B cell (primary cell): ENCODE measurements around the gene CAMKV.

ENCODE experiments used
- CTCF ChIP-seq: fragments of 200-600 bp; IDR thresholded peaks from one replicate; pipeline ENCODE4 v1.8.0; 2022; ENCODE audit warnings: antibody characterized with exemption, mild to moderate bottlenecking
- EZH2 ChIP-seq: IDR thresholded peaks from 2 replicates; pipeline ENCODE4 v1.6.1; 2012; ENCODE audit warnings: borderline replicate concordance, low read depth, mild to moderate bottlenecking, moderate library complexity, low read length; ENCODE audit not compliant: insufficient read depth, poor library complexity, severe bottlenecking

- TF ChIP-seq EZH2, result no peak
- TF ChIP-seq CTCF, result no peak
These were observed 28.5 kb downstream of the CAMKV start for GRCh38 chr3:49841126-49841696.
